A549 (cell line): Measurements from ENCODE around the gene OPRM1. TPM values are rescaled to one million over a fixed set of nuclear protein-coding genes. Genes with fewer than 3 reads are reported as not detected.

Experiments used
- ATAC-seq, 2 experiments: fragments of 200-7000 bp in 1 of 2; fragments of >200 bp in 1 of 2; cut with Nextera tagmentation in 1 of 2; cut with Tn5 transposase in 1 of 2; 3 replicates each; pipeline versions ENCODE4 v1.8.0 to v1.9.1; 2018 to 2020; ENCODE audit warnings: mild to moderate bottlenecking in 1 of 2, moderate library complexity in 1 of 2
- CTCF ChIA-PET: fragments of 300-600 bp; sonication (Branson Sonifier 250); formaldehyde crosslinking; extraction: SDS; loops from one replicate; lab custom pipeline; 2021; ENCODE audit warnings: antibody characterized with exemption, inconsistent platforms; lab: Yijun Ruan, JAX
- POLR2A ChIA-PET: fragments of 350-600 bp; formaldehyde crosslinking; extraction: SDS; loops from one replicate; lab custom pipeline; 2021; ENCODE audit warnings: antibody characterized with exemption, inconsistent platforms; lab: Yijun Ruan, JAX
- DNase-seq, 2 experiments: peaks; one replicate each; pipeline versions ENCODE4 v3.0.0 to v3.0.0-alpha.2; 2011 to 2016; ENCODE audit warnings: low read depth in 1 of 2, low spot score in 1 of 2
- FAIRE-seq: peaks from 2 replicates; lab custom pipeline; 2011; peaks lifted over from hg19 to GRCh38; lab: Jason Lieb, UNC
- H3K27ac ChIP-seq, 2 experiments: fragments of >200 bp; sonication (Bioruptor Twin); formaldehyde crosslinking; 3 replicates each; pipeline ENCODE4 v1.5.1; 2016 to 2017
- H3K4me1 ChIP-seq: fragments of >200 bp; sonication (Bioruptor Twin); formaldehyde crosslinking; 3 replicates; pipeline ENCODE4 v1.6.1; 2016
- H3K4me2 ChIP-seq: fragments of >200 bp; sonication (Bioruptor Twin); formaldehyde crosslinking; 3 replicates; pipeline ENCODE4 v1.6.1; 2016
- H3K4me3 ChIP-seq: fragments of >200 bp; sonication (Bioruptor Twin); formaldehyde crosslinking; 3 replicates; pipeline ENCODE4 v1.5.1; 2016
- H3K9me3 ChIP-seq: fragments of >200 bp; sonication (Bioruptor Twin); formaldehyde crosslinking; 3 replicates; pipeline ENCODE4 v1.6.1; 2016
- CBX2 ChIP-seq: fragments of 200-600 bp; sonication (generic); IDR thresholded peaks from 2 replicates; pipeline ENCODE4 v1.6.1; 2016; ENCODE audit warnings: low read depth, mild to moderate bottlenecking, borderline replicate concordance
- EHMT2 ChIP-seq: fragments of 200-600 bp; sonication (generic); IDR thresholded peaks from 2 replicates; pipeline ENCODE4 v1.6.1; 2016; ENCODE audit warnings: antibody characterized with exemption, low read depth, mild to moderate bottlenecking, moderate library complexity
- FOXS1 ChIP-seq: fragments of 250-450 bp; sonication (Bioruptor Pico); IDR thresholded peaks from 2 replicates; pipeline ENCODE4 v1.5.0; 2020; ENCODE audit warnings: mild to moderate bottlenecking, moderate library complexity
- HEYL ChIP-seq: fragments of 250-450 bp; sonication (Bioruptor Pico); IDR thresholded peaks from 2 replicates; pipeline ENCODE4 v1.8.0; 2021; ENCODE audit warnings: mild to moderate bottlenecking, moderate library complexity
- HOXA7 ChIP-seq: fragments of 250-450 bp; sonication (Bioruptor Pico); IDR thresholded peaks from 2 replicates; pipeline ENCODE4 v1.5.0; 2020; ENCODE audit warnings: mild to moderate bottlenecking, moderate library complexity
- HOXB5 ChIP-seq: fragments of 250-450 bp; sonication (Bioruptor Pico); IDR thresholded peaks from 2 replicates; pipeline ENCODE4 v1.5.0; 2020; ENCODE audit warnings: mild to moderate bottlenecking, moderate library complexity
- JUN ChIP-seq, 2 experiments: fragments of >200 bp; sonication (Bioruptor Twin); formaldehyde crosslinking; IDR thresholded peaks; 2 replicates in 1 of 2; 3 replicates in 1 of 2; pipeline ENCODE4 v1.6.1; 2016 to 2017
- KDM1A ChIP-seq: fragments of 200-600 bp; sonication (generic); IDR thresholded peaks from 2 replicates; pipeline ENCODE4 v1.6.1; 2016; ENCODE audit warnings: low read depth, mild to moderate bottlenecking
- KDM5A ChIP-seq: fragments of 200-600 bp; sonication (generic); IDR thresholded peaks from 2 replicates; pipeline ENCODE4 v1.6.1; 2016; ENCODE audit warnings: antibody characterized with exemption, mild to moderate bottlenecking
- MAFK ChIP-seq: fragments of 450-650 bp; IDR thresholded peaks from 2 replicates; pipeline ENCODE4 v1.6.1; 2014; ENCODE audit not compliant: partially characterized antibody
- MYC ChIP-seq: IDR thresholded peaks from 2 replicates; pipeline ENCODE4 v1.6.1; 2012; ENCODE audit warnings: mild to moderate bottlenecking, inconsistent platforms, low read length, improper control_type of control experiment, borderline replicate concordance
- NPAS2 ChIP-seq: fragments of 250-450 bp; sonication (Bioruptor Pico); IDR thresholded peaks from 2 replicates; pipeline ENCODE4 v1.8.0; 2022; ENCODE audit warnings: mild to moderate bottlenecking, moderate library complexity, borderline replicate concordance
- NR3C1 ChIP-seq: fragments of >200 bp; sonication (Bioruptor Twin); formaldehyde crosslinking; IDR thresholded peaks from 3 replicates; pipeline ENCODE4 v1.6.1; 2017
- PHF8 ChIP-seq: fragments of 200-600 bp; sonication (generic); IDR thresholded peaks from 2 replicates; pipeline ENCODE4 v1.6.1; 2016; ENCODE audit warnings: low read depth, mild to moderate bottlenecking, antibody characterized with exemption, moderate library complexity, borderline replicate concordance
- POLR2A ChIP-seq: IDR thresholded peaks from 2 replicates; pipeline ENCODE4 v1.6.1; 2012; ENCODE audit warnings: mild to moderate bottlenecking, low read length
- POLR2AphosphoS2 ChIP-seq: conservative IDR thresholded peaks from 2 replicates; pipeline ENCODE4 v1.6.1; 2012; ENCODE audit warnings: low read length, improper control_type of control experiment, inconsistent platforms
- RAD21 ChIP-seq, 2 experiments: fragments of >200 bp in 1 of 2; sonication (Bioruptor Twin) in 1 of 2; formaldehyde crosslinking in 1 of 2; IDR thresholded peaks in 1 of 2; conservative IDR thresholded peaks in 1 of 2; 2 replicates in 1 of 2; 3 replicates in 1 of 2; pipeline ENCODE4 v1.6.1; 2012 to 2018; ENCODE audit warnings: inconsistent platforms in 1 of 2
- RARB ChIP-seq: fragments of 250-450 bp; sonication (Bioruptor Pico); IDR thresholded peaks from 2 replicates; pipeline ENCODE4 v1.8.0; 2021; ENCODE audit warnings: mild to moderate bottlenecking, moderate library complexity
- RCOR1 ChIP-seq: fragments of 150-350 bp; IDR thresholded peaks from 2 replicates; pipeline ENCODE4 v1.6.1; 2014; ENCODE audit warnings: antibody characterized with exemption, low read length, low read depth
- RFX5 ChIP-seq: fragments of 450-650 bp; IDR thresholded peaks from 2 replicates; pipeline ENCODE4 v1.7.1; 2014; ENCODE audit warnings: antibody characterized with exemption, mild to moderate bottlenecking, moderate library complexity
- SMC3 ChIP-seq: fragments of >200 bp; sonication (Bioruptor Twin); formaldehyde crosslinking; IDR thresholded peaks from 3 replicates; pipeline ENCODE4 v1.6.1; 2018; ENCODE audit warnings: inconsistent platforms
- TP53 ChIP-seq: fragments of 250-450 bp; sonication (Bioruptor Pico); IDR thresholded peaks from 2 replicates; pipeline ENCODE4 v1.5.0; 2021; ENCODE audit warnings: mild to moderate bottlenecking, moderate library complexity
- ZFP36 ChIP-seq: fragments of 450-650 bp; IDR thresholded peaks from 2 replicates; pipeline ENCODE4 v1.6.1; 2014; ENCODE audit warnings: borderline replicate concordance; ENCODE audit not compliant: partially characterized antibody
- ZNF302 ChIP-seq: fragments of 250-450 bp; sonication (Bioruptor Pico); IDR thresholded peaks from 2 replicates; pipeline ENCODE4 v1.9.0; 2021; ENCODE audit warnings: inconsistent platforms, mild to moderate bottlenecking, moderate library complexity
- WGBS: methylation state at CpG from one replicate; pipeline ENCODE4 v1.1.6; 2017; ENCODE audit errors: missing lambda C conversion rate; 5-methylcytosine and 5-hydroxymethylcytosine counted together
- polyA plus RNA-seq, 4 experiments: library from polyadenylated mRNA; depleted of rRNA in 3 of 4; stranded (reverse); fragments of >200 nt; fragmentation: RNase III in 1 of 4; extraction: RNeasy Plus Mini Kit Qiagen cat#74134 plus additional on column Dnase treatment in 1 of 4; gene quantifications; 2 replicates in 3 of 4; 3 replicates in 1 of 4; pipeline ENCODE4 v1.2.3, GENCODE V29; 2011 to 2017
- TF ChIP-seq, protein P1 (sequence below): fragments of >200 bp; sonication (Bioruptor Twin); formaldehyde crosslinking; IDR thresholded peaks from 2 replicates; pipeline ENCODE4 v1.6.1; 2016
- TF ChIP-seq, protein P2 (sequence below): IDR thresholded peaks from 2 replicates; pipeline ENCODE4 v1.6.1; 2012; ENCODE audit warnings: low read depth, borderline replicate concordance
- TF ChIP-seq, protein P3 (sequence below): fragments of 250-450 bp; sonication (Bioruptor Pico); IDR thresholded peaks from 2 replicates; pipeline ENCODE4 v1.5.0; 2020; ENCODE audit warnings: low read depth, mild to moderate bottlenecking, moderate library complexity
- TF ChIP-seq, protein P4 (sequence below): IDR thresholded peaks from 2 replicates; pipeline ENCODE4 v1.6.1; 2012
- TF ChIP-seq, protein P5 (sequence below): fragments of >200 bp; sonication (Bioruptor Twin); formaldehyde crosslinking; IDR thresholded peaks from 3 replicates; pipeline ENCODE4 v1.5.1; 2016
- TF ChIP-seq, protein P6 (sequence below): fragments of 250-450 bp; sonication (Bioruptor Pico); IDR thresholded peaks from 2 replicates; pipeline ENCODE4 v1.5.0; 2021; ENCODE audit warnings: mild to moderate bottlenecking, moderate library complexity, borderline replicate concordance

Gene OPRM1
- polyA plus RNA-seq, 2 of the 4 experiments (the other 2 are of a cell fraction) = not detected

DNA sequence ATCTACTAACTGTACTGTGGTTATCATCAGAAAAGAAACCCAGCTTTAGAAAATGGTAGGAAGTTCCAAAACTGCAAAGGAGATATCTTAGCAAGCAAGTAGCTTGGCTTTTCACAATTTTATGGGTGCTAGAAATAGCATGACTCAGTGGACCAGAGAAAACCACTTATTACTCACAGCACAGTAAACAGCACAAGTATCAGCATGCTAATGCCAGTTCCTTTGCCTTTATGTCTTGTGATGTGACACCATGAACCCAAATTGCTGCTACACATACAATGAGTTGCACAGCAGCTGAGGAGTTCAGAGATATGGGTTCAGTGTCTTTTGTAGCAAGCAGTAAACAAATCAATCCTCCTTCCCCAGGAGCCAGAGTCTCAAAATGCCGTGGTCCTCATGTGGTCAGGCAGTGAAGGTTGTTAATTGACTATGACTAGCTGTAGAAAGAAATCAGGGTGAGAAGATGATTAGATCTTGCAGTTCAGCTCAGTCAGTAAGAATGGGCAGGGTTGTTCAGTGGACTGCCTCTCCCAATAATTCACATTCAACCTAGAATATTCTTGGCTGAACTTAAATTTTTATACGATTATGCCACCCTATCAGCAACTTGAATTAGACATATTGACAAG lies 73.3 kb downstream of the OPRM1 start:
- POLR2A ChIA-PET = no interaction called here
- no peak overlapping the region for H3K4me2 ChIP-seq
- WGBS = 28% methylated on average over 2 of the region's 2 CpGs

DNA sequence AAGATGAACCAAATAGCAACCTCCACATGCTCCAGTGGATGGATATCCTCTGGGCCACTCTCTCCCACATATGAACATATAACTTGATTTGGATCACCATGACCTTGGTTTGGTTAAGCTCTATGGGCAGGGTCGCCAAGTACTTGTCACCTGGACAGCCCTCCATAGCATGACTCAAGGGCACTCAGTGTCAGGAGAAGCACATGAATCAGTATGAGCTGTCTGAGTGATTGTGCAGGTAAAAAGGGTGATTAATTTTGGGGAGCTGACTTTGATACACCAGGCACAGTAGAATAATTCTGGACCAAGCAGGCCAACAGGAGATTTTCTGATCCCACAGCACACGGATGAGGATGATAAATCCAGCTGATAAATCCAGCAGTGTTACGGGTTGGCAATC lies 74.4 kb downstream of the OPRM1 start:
- CTCF ChIA-PET = interaction anchor here (0.6 kb wide), 1 partner anchor 561 kb away, joined by 4 read pairs; no protein-coding TSS in a partner anchor
- no peak for FAIRE-seq
- Histone ChIP-seq H3K4me2 (no peak overlapping the region), H3K9me3 (no peaks in the 10 kb centered on the region), H3K27ac (no peak overlapping the region), H3K4me1 (no peaks in the 10 kb centered on the region), H3K4me3 (no peak overlapping the region)
- DNase-seq = no peak
- no peak for ATAC-seq
- TF ChIP-seq HOXB5 (CRISPR knock-in tag) = no peak
- no peak for TF ChIP-seq NR3C1
- TF ChIP-seq, protein P1, sequence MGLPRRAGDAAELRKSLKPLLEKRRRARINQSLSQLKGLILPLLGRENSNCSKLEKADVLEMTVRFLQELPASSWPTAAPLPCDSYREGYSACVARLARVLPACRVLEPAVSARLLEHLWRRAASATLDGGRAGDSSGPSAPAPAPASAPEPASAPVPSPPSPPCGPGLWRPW = no peak
- no peak for TF ChIP-seq MYC
- TF ChIP-seq SMC3 = no peak
- TF ChIP-seq, protein P2, sequence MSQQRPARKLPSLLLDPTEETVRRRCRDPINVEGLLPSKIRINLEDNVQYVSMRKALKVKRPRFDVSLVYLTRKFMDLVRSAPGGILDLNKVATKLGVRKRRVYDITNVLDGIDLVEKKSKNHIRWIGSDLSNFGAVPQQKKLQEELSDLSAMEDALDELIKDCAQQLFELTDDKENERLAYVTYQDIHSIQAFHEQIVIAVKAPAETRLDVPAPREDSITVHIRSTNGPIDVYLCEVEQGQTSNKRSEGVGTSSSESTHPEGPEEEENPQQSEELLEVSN = no peak
- TF ChIP-seq TP53 (CRISPR knock-in tag) = no peak
- no peak for TF ChIP-seq FOXS1 (CRISPR knock-in tag)
- TF ChIP-seq RARB = no peak
- no peak for TF ChIP-seq POLR2A
- TF ChIP-seq ZNF302 (CRISPR knock-in tag) = no peak
- no peak for TF ChIP-seq JUN (IDR thresholded peaks at IDR 0.05)
- TF ChIP-seq PHF8 = no peak
- POLR2A ChIA-PET = no interaction called here
- WGBS = 25% methylated on average over 3 of the region's 3 CpGs

More for the DNA sequence above, 73.3 kb downstream of the OPRM1 start:
- ATAC-seq (no peak), DNase-seq (no peak), FAIRE-seq (no peak)
- TF ChIP-seq RAD21 (conservative IDR thresholded peaks at IDR 0.05 in 1 of 2, IDR thresholded peaks at IDR 0.05 in 1 of 2) (no peak), RCOR1 (no peak), POLR2A (no peak), HEYL (CRISPR knock-in tag) (no peak), NR3C1 (no peak), CBX2 (no peak), MAFK (no peak), RFX5 (no peak)
- TF ChIP-seq, protein P3, sequence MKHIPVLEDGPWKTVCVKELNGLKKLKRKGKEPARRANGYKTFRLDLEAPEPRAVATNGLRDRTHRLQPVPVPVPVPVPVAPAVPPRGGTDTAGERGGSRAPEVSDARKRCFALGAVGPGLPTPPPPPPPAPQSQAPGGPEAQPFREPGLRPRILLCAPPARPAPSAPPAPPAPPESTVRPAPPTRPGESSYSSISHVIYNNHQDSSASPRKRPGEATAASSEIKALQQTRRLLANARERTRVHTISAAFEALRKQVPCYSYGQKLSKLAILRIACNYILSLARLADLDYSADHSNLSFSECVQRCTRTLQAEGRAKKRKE (CRISPR knock-in tag) = no peak
- Histone ChIP-seq H3K4me1 (no peaks in the 10 kb centered on the region), H3K4me3 (no peak overlapping the region), H3K9me3 (no peaks in the 10 kb centered on the region), H3K27ac (no peak overlapping the region)
- CTCF ChIA-PET = interaction anchor here (1.4 kb wide), 1 partner anchor 10 kb away, joined by 3 read pairs; no protein-coding TSS in a partner anchor

DNA sequence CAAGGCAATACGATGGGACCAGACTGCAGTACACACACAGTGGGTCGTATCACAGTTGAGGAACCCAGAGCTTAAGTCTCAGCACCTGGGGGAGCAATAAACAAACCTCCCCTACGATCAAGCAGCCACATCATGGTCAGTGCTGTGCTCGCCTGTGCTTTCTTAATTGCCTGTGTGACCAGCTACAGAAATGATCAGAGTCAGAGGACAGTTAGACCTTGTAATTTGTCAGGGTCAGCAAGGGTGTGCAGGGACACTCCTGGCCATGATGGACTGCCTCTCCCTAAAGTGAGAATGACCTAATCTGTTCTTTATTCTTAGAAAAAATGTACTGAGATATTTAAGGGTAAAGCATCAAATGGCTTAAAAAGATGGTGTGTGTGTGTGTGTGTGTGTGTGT lies 78.4 kb downstream of the OPRM1 start:
- FAIRE-seq (no peak), DNase-seq (no peak), ATAC-seq (no peak)
- Histone ChIP-seq H3K9me3 (no peaks in the 10 kb centered on the region), H3K4me3 (no peak overlapping the region), H3K27ac (no peak overlapping the region), H3K4me2 (no peak overlapping the region), H3K4me1 (no peaks in the 10 kb centered on the region)
- ChIA-PET POLR2A (no interaction called here), CTCF (no interaction called here)
- 0% methylated on average over 2 of the region's 4 CpGs for WGBS
- TF ChIP-seq MYC (no peak), POLR2AphosphoS2 (no peak), HOXA7 (CRISPR knock-in tag) (no peak), ZFP36 (no peak), NPAS2 (CRISPR knock-in tag) (no peak), EHMT2 (no peak), KDM5A (no peak), RARB (no peak), KDM1A (no peak)
- TF ChIP-seq, protein P4, sequence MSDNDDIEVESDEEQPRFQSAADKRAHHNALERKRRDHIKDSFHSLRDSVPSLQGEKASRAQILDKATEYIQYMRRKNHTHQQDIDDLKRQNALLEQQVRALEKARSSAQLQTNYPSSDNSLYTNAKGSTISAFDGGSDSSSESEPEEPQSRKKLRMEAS = no peak
- TF ChIP-seq, protein P5, sequence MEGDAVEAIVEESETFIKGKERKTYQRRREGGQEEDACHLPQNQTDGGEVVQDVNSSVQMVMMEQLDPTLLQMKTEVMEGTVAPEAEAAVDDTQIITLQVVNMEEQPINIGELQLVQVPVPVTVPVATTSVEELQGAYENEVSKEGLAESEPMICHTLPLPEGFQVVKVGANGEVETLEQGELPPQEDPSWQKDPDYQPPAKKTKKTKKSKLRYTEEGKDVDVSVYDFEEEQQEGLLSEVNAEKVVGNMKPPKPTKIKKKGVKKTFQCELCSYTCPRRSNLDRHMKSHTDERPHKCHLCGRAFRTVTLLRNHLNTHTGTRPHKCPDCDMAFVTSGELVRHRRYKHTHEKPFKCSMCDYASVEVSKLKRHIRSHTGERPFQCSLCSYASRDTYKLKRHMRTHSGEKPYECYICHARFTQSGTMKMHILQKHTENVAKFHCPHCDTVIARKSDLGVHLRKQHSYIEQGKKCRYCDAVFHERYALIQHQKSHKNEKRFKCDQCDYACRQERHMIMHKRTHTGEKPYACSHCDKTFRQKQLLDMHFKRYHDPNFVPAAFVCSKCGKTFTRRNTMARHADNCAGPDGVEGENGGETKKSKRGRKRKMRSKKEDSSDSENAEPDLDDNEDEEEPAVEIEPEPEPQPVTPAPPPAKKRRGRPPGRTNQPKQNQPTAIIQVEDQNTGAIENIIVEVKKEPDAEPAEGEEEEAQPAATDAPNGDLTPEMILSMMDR = no peak
- TF ChIP-seq, protein P6, sequence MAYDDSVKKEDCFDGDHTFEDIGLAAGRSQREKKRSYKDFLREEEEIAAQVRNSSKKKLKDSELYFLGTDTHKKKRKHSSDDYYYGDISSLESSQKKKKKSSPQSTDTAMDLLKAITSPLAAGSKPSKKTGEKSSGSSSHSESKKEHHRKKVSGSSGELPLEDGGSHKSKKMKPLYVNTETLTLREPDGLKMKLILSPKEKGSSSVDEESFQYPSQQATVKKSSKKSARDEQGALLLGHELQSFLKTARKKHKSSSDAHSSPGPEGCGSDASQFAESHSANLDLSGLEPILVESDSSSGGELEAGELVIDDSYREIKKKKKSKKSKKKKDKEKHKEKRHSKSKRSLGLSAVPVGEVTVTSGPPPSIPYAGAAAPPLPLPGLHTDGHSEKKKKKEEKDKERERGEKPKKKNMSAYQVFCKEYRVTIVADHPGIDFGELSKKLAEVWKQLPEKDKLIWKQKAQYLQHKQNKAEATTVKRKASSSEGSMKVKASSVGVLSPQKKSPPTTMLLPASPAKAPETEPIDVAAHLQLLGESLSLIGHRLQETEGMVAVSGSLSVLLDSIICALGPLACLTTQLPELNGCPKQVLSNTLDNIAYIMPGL = no peak
